IgD-negative memory B cell (primary cell): Measurements from ENCODE around the gene TPK1. TPM values are rescaled to one million over a fixed set of nuclear protein-coding genes. Genes with fewer than 3 reads are reported as not detected.
"Not testable (repeated sequence)": the region's sequence is repeated elsewhere in the genome, so short reads cannot be mapped to it uniquely, and the experiment has no call there.

Experiments used
- H3K27ac Mint-ChIP-seq, 3 donors: one replicate each; pipeline ENCODE4 v1.8.0; 2020 to 2022; ENCODE audit warnings: mild to moderate bottlenecking in 3 of 3, mixed read lengths in 3 of 3, moderate library complexity in 1 of 3
- H3K27me3 Mint-ChIP-seq: one replicate; pipeline ENCODE4 v1.8.0; 2021; ENCODE audit warnings: mixed read lengths
- H3K36me3 Mint-ChIP-seq: one replicate; pipeline ENCODE4 v1.8.0; 2020; ENCODE audit warnings: mild to moderate bottlenecking, mixed read lengths
- H3K4me1 Mint-ChIP-seq, 3 donors: one replicate each; pipeline ENCODE4 v1.8.0; 2020 to 2022; ENCODE audit warnings: mixed read lengths in 3 of 3, mild to moderate bottlenecking in 1 of 3
- H3K4me3 Mint-ChIP-seq, 4 donors: one replicate each; pipeline ENCODE4 v1.8.0; 2020 to 2022; ENCODE audit warnings: mild to moderate bottlenecking in 4 of 4, mixed read lengths in 4 of 4, moderate library complexity in 3 of 4
- H3K9me3 Mint-ChIP-seq, 3 donors: one replicate each; pipeline ENCODE4 v1.8.0; 2020 to 2021; ENCODE audit warnings: mixed read lengths in 3 of 3, mild to moderate bottlenecking in 1 of 3
- polyA plus RNA-seq: library from polyadenylated mRNA; unstranded; fragments of 300-500 nt; fragmentation: Illumina TruSeq; gene quantifications from one replicate; pipeline ENCODE4 v1.2.3, GENCODE V29; 2021

The TPK1 gene
- polyA plus RNA-seq, 1 donor from 2014 or later, result 16.8 TPM

DNA sequence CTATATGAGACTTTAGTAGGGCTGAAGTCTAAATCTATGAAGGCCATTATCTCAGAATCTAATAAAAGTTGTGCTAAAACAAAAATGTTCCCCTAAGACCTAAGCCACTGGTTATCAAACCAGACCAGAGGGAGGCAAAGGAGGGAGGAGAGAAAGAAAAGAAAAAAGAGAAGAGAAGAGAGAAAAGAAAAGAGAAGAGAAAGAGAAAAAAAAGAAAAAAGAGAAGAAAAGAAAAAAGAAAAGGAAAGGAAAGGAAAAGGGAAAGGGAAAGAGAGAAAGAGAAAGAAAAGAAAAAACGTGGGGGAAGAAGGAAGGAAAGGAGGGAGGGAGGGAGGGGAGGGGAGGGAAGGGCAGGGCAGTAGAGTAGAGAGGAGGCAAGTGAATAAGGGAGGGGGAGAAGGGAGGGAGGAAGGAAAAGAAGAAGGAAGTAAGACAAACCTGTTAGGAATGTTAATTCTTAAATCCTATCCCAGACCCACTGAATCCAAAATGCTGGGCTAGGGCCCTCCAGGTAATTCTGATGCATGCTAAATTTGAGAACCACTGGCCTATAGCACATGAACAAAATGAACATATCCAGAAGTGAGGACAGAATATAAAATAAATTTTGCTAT lies 98.9 kb downstream of the TPK1 start:
- Mint-ChIP-seq H3K36me3 (peaks cover 3% of the 10 kb centered on the region), H3K27me3 (no peaks in the 10 kb centered on the region), H3K27ac (no peak overlapping the region), H3K4me3 (no peak overlapping the region), H3K4me1 (peaks cover 0 to 6% (median 5%) of the 10 kb centered on the region in 3 donors), H3K9me3 (peaks cover 0 to 1% (median 0%) of the 10 kb centered on the region in 3 donors)

DNA sequence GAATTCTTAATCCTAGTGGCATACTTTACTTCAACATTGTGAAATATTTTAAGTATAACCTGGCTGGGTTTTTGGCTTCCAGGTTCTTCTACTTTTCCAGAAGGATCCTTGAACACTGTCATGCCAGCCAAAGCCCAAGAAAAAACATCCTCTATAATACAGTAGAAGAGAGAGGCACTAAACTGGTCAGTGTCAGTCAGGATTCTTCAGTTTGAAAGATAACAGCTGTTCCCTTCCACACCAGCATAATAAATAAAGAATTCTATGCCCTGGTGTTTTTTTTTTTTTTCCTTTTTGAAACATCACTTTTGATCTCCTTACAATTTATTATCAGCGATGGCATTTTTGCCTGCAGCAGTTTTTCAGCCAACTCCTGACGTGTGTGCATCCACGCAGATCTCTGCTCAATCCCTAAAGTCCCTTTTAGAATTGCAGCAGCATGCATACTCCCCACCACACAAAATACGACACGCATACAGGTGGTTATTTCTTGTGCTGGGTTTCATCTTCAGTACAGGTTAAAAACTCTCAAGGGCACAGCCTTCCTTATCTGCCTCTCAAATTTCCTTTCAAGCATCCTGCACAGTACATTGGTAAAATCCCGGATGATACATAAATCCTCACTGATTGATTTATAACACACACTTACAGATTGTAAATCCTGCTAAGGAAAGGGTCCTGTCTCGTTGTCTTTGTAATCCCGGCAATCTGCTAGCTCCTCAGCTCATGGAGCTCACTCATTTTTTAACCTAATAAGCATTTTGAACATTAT lies 100.2 kb downstream of the TPK1 start:
- Mint-ChIP-seq H3K27ac (no peak overlapping the region), H3K9me3 (peaks cover 0 to 1% (median 0%) of the 10 kb centered on the region in 3 donors), H3K4me3 (no peak overlapping the region), H3K36me3 (peaks cover 3% of the 10 kb centered on the region), H3K27me3 (no peaks in the 10 kb centered on the region), H3K4me1 (peaks cover 0 to 6% (median 5%) of the 10 kb centered on the region in 3 donors)

DNA sequence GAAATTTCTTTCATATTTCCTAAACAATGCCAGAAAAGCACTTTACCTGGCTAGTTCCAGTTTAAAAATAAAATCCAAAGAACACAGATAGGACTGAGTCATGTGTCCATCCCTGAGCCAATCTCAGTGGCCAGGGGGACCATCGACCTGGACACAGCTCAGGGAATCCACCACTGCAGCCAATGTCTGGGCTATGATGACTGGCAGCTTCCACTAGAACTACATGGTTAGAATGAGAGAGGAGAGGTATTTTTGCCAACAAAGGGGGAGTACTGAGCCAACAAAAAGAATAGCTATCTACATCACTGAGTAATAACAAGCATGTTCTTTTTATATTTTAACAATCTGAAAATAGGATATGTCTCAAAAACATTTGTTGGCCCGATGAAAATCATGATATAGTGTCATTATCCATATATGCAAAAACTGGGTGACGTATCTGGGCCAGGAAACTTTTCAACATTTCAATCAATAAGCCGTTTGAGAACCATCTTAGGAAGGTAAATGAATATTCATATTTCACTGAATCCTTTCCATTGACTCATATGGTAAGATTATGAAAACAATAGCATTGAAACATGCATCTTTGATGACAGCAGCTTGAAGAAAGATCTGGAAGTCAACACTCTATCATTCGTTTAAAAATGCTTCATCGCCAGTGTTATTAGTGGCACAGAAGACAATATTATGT lies 104.0 kb downstream of the TPK1 start:
- Mint-ChIP-seq H3K27me3 (no peaks in the 10 kb centered on the region), H3K27ac (no peak overlapping the region), H3K36me3 (peaks cover 8% of the 10 kb centered on the region), H3K4me3 (no peak overlapping the region), H3K9me3 (peaks cover 0 to 2% (median 1%) of the 10 kb centered on the region in 3 donors), H3K4me1 (peaks cover 0 to 2% (median 2%) of the 10 kb centered on the region in 3 donors)

GRCh38 chr7:144730224-144730623 lies 105.6 kb downstream of the TPK1 start:
- H3K4me3 Mint-ChIP-seq, result no peak overlapping the region
- H3K36me3 Mint-ChIP-seq, result peaks cover 8% of the 10 kb centered on the region
- H3K27ac Mint-ChIP-seq, result no peak overlapping the region
- H3K27me3 Mint-ChIP-seq, result no peaks in the 10 kb centered on the region
- peaks cover 0 to 2% (median 2%) of the 10 kb centered on the region in 3 donors for H3K4me1 Mint-ChIP-seq
- H3K9me3 Mint-ChIP-seq, result peaks cover 0 to 2% (median 1%) of the 10 kb centered on the region in 3 donors

- Mint-ChIP-seq H3K4me3 (no peak overlapping the region), H3K27me3 (no peaks in the 10 kb centered on the region), H3K36me3 (peaks cover 8% of the 10 kb centered on the region), H3K4me1 (peaks cover 0 to 5% (median 4%) of the 10 kb centered on the region in 3 donors), H3K9me3 (peaks cover 0 to 2% (median 1%) of the 10 kb centered on the region in 3 donors), H3K27ac (peak overlapping the region in 1 of 3 donors; percentile 13)
Measured at GRCh38 chr7:144729226-144729625, 106.6 kb downstream of the TPK1 start.

- peaks cover 0 to 5% (median 4%) of the 10 kb centered on the region in 3 donors for H3K4me1 Mint-ChIP-seq
- H3K27me3 Mint-ChIP-seq, result no peaks in the 10 kb centered on the region
- no peak overlapping the region for H3K4me3 Mint-ChIP-seq
- H3K36me3 Mint-ChIP-seq, result peaks cover 8% of the 10 kb centered on the region
- H3K9me3 Mint-ChIP-seq, result peaks cover 0 to 2% (median 1%) of the 10 kb centered on the region in 3 donors
- H3K27ac Mint-ChIP-seq, result no peak overlapping the region
Measured at GRCh38 chr7:144728551-144728950, 107.3 kb downstream of the TPK1 start.

- not testable (repeated sequence) for H3K4me1 Mint-ChIP-seq, H3K27ac Mint-ChIP-seq, H3K9me3 Mint-ChIP-seq, H3K27me3 Mint-ChIP-seq, H3K4me3 Mint-ChIP-seq
- peaks cover 13% of the 10 kb centered on the region for H3K36me3 Mint-ChIP-seq
Measured at GRCh38 chr7:144726840-144727239, 109.0 kb downstream of the TPK1 start.

- Mint-ChIP-seq H3K27ac (no peak overlapping the region), H3K27me3 (no peaks in the 10 kb centered on the region), H3K36me3 (peaks cover 16% of the 10 kb centered on the region), H3K9me3 (peaks cover 0 to 2% (median 0%) of the 10 kb centered on the region in 3 donors), H3K4me3 (no peak overlapping the region), H3K4me1 (peaks cover 2 to 5% (median 4%) of the 10 kb centered on the region in 3 donors)
Measured at GRCh38 chr7:144725070-144725469, 110.8 kb downstream of the TPK1 start.

DNA sequence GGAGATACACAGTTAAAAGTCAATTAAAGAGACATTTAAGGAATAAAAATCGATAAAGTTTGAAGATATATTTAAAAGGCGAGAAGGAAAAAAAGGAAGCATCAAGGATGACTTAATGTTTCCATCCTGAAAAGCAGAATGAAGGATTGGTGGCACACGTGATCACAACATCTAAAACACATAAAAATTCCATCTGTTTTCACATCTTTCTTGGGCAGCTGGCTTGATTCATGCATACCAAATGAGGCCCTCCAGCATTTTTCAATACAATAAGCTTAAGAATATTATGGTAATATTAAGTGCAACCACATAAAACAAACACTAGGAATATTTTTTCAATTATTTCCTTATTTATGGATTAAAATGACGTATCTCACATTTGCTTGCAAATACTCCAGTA lies 112.6 kb downstream of the TPK1 start:
- H3K4me3 Mint-ChIP-seq, result no peak overlapping the region
- H3K27ac Mint-ChIP-seq, result no peak overlapping the region
- no peaks in the 10 kb centered on the region for H3K27me3 Mint-ChIP-seq
- H3K4me1 Mint-ChIP-seq, result peaks cover 2 to 5% (median 4%) of the 10 kb centered on the region in 3 donors
- peaks cover 21% of the 10 kb centered on the region for H3K36me3 Mint-ChIP-seq
- H3K9me3 Mint-ChIP-seq, result peaks cover 0 to 3% (median 2%) of the 10 kb centered on the region in 3 donors

DNA sequence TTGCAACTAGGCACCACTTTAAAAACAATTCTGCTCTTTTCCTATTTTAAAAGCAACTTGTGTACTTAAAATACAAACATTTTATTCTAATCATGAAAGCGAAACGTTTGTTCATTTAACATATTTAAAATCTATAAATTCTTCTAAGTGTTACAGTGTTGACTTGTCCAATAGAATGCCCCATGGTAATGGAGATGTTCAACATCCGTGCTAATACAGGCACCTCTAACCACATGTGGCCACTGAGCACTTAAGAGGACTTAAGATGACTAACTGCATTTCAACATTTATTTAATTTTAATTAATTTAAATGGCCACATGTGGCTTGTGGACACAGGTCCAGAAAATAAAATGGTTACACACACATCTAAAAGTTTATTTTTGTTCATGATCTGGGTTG lies 115.1 kb downstream of the TPK1 start:
- Mint-ChIP-seq H3K27ac (no peak overlapping the region), H3K4me3 (no peak overlapping the region), H3K36me3 (peaks cover 19% of the 10 kb centered on the region), H3K27me3 (no peaks in the 10 kb centered on the region), H3K4me1 (peaks cover 3 to 5% (median 4%) of the 10 kb centered on the region in 3 donors), H3K9me3 (peaks cover 0 to 7% (median 3%) of the 10 kb centered on the region in 3 donors)

DNA sequence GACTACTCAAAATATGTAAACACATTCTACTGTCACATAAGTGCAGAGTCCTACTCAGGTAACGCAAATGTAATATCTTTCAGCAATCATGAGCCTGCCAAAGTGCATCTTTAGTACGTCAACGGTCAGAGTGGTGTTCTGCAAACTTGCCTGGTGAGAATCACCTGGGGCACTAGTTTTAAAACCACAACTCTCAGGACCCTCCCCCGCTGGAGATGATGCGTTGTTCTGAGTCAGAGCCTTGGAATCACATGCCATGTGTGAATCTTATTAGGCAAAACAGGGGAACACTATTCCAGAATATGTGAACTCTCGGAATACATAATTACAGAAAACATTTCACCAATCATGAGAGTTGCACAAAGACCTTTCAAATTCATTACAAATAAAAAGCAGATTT lies 115.7 kb downstream of the TPK1 start:
- H3K27ac Mint-ChIP-seq, result no peak overlapping the region
- peaks cover 19% of the 10 kb centered on the region for H3K36me3 Mint-ChIP-seq
- peaks cover 0 to 7% (median 3%) of the 10 kb centered on the region in 3 donors for H3K9me3 Mint-ChIP-seq
- H3K27me3 Mint-ChIP-seq, result no peaks in the 10 kb centered on the region
- H3K4me3 Mint-ChIP-seq, result no peak overlapping the region
- peaks cover 2 to 4% (median 4%) of the 10 kb centered on the region in 3 donors for H3K4me1 Mint-ChIP-seq

DNA sequence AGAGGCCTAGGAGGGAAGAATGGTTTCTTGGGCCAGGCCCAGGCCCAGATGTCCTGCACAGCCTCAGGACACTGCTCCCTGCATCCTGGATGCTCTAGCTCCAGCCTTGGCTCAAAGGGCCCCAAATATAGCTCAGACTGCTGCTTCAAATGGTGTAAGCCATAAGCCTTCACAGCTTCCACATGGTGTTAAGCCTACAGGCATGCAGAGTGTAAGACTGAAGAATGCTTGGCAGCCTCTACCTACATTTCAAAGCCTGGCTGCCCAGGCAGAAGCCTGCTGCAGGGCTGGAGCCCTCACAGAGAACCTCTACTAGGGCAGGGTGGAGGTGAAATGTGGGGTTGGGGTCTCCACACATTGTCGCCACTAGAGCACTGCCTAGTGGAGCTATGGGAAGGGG lies 118.1 kb downstream of the TPK1 start:
- peaks cover 18% of the 10 kb centered on the region for H3K36me3 Mint-ChIP-seq
- H3K27me3 Mint-ChIP-seq, result no peaks in the 10 kb centered on the region
- H3K9me3 Mint-ChIP-seq, result peaks cover 0 to 7% (median 3%) of the 10 kb centered on the region in 3 donors
- H3K27ac Mint-ChIP-seq, result no peak overlapping the region
- peaks cover 6 to 13% (median 7%) of the 10 kb centered on the region in 3 donors for H3K4me1 Mint-ChIP-seq
- no peak overlapping the region for H3K4me3 Mint-ChIP-seq

DNA sequence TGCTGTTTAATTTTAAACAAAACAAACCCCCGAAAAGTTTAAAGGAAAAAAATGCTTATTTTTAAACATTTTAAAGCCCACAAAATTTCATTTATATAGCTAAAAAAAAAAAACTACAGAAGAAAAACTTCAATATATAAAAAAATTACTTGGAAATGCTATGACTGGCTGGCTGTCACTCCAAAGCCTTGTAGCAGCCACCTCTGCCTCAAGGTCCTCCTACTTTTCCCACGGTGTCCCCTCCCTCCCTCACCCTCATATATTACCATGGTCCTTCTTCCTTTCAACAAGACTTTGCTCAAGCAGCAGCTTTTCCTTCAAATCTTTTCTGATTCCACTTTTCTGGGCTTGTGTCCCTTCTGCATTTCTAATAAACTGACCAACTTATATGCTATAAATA lies 122.0 kb downstream of the TPK1 start:
- Mint-ChIP-seq H3K36me3 (peaks cover 12% of the 10 kb centered on the region), H3K27ac (no peak overlapping the region), H3K4me3 (peak overlapping the region in 1 of 4 donors; percentile 27), H3K4me1 (peaks cover 4 to 15% (median 8%) of the 10 kb centered on the region in 3 donors), H3K9me3 (peaks cover 0 to 7% (median 3%) of the 10 kb centered on the region in 3 donors), H3K27me3 (no peaks in the 10 kb centered on the region)

- Mint-ChIP-seq H3K9me3 (no peaks in the 10 kb centered on the region), H3K4me1 (peaks cover 4 to 13% (median 8%) of the 10 kb centered on the region in 3 donors), H3K4me3 (no peak overlapping the region), H3K27me3 (no peaks in the 10 kb centered on the region), H3K27ac (no peak overlapping the region), H3K36me3 (peaks cover 11% of the 10 kb centered on the region)
Measured at GRCh38 chr7:144710791-144711190, 125.1 kb downstream of the TPK1 start.

DNA sequence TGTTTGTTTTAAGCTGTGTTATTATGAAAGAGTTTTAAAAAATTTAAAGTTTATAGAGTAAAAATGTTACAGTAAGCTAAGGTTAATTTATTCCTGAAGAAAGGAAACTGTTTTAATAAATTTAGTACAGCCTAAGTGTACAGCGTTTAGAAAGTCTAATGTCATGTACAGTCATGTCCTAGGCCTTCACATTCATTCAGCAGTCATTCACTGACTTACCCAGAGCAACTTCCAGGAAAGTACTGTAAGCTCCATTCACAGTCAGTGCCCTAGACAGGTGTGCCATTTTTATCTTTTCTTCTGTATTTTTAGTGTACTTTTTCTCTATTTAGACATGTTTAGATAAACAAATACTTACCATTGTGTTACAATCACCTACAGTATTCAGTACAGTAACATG lies 126.8 kb downstream of the TPK1 start:
- Mint-ChIP-seq H3K4me1 (peaks cover 0 to 4% (median 4%) of the 10 kb centered on the region in 3 donors), H3K27me3 (no peaks in the 10 kb centered on the region), H3K27ac (no peak overlapping the region), H3K4me3 (no peak overlapping the region), H3K9me3 (no peaks in the 10 kb centered on the region), H3K36me3 (peaks cover 13% of the 10 kb centered on the region)
